A549 (cell line): ENCODE measurements around the gene TSPAN4.

Source experiments
- CEBPB ChIP-seq, 2 experiments: fragments of >200 bp in 1 of 2; sonication (Bioruptor Twin) in 1 of 2; formaldehyde crosslinking in 1 of 2; IDR thresholded peaks; 2 replicates each; pipeline ENCODE4 v1.6.1; 2012 to 2016
- JUN ChIP-seq, 2 experiments: fragments of >200 bp; sonication (Bioruptor Twin); formaldehyde crosslinking; IDR thresholded peaks; 2 replicates in 1 of 2; 3 replicates in 1 of 2; pipeline ENCODE4 v1.6.1; 2016 to 2017
- NR3C1 ChIP-seq: fragments of >200 bp; sonication (Bioruptor Twin); formaldehyde crosslinking; IDR thresholded peaks from 3 replicates; pipeline ENCODE4 v1.6.1; 2017
- PHF8 ChIP-seq: fragments of 200-600 bp; sonication (generic); IDR thresholded peaks from 2 replicates; pipeline ENCODE4 v1.6.1; 2016; ENCODE audit warnings: low read depth, mild to moderate bottlenecking, antibody characterized with exemption, moderate library complexity, borderline replicate concordance
- RFX5 ChIP-seq: fragments of 450-650 bp; IDR thresholded peaks from 2 replicates; pipeline ENCODE4 v1.7.1; 2014; ENCODE audit warnings: antibody characterized with exemption, mild to moderate bottlenecking, moderate library complexity
- ZSCAN20 ChIP-seq: fragments of 250-450 bp; sonication (Bioruptor Pico); IDR thresholded peaks from 2 replicates; pipeline ENCODE4 v1.8.0; 2022; ENCODE audit warnings: mild to moderate bottlenecking, moderate library complexity
- TF ChIP-seq, protein P1 (sequence below): fragments of 200-600 bp; sonication (generic); IDR thresholded peaks from 2 replicates; pipeline ENCODE4 v1.6.1; 2016; ENCODE audit warnings: antibody characterized with exemption, mild to moderate bottlenecking, moderate library complexity
- TF ChIP-seq, protein P2 (sequence below): fragments of >200 bp; sonication (Bioruptor Twin); formaldehyde crosslinking; IDR thresholded peaks from 3 replicates; pipeline ENCODE4 v1.5.1; 2016

DNA sequence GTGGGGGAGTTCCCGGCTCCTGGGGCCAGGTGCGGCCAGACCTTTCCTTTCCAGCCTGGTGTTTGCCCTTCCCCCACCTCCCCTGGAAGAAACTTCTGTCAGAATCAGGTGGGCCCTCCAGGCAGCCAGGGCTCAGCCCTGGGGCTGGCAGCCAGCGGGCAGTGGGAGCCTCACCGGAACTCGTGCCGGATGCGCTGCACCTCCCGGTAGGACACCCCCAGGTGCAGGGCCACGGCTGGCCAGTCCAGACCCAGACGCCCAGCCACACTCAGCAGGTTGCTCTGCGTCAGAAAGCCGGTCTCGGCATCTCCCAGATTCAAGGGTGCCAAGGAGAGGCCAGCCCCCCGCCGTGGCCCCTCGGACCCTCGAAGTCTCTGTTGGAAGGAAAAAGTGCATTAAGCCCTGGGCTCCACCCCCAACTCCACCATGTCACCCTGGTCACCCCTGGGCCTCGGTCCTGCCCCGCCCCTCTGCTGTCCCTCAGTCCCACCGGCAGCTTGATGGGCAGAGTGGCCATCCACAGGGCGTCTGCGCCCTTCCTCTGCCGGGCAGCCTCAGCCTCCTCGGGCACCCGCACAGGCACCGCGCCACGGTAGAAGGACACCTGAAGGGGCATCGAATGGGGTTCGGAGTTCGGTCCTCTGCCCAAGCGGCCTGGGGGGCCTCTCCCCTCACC lies 42.9 kb upstream of the TSPAN4 start:
- TF ChIP-seq JUN (IDR thresholded peaks at IDR 0.05) (no peak), PHF8 (no peak), NR3C1 (no peak), CEBPB (IDR thresholded peaks at IDR 0.05) (no peak), ZSCAN20 (CRISPR knock-in tag) (no peak), RFX5 (no peak)
- TF ChIP-seq, protein P1, sequence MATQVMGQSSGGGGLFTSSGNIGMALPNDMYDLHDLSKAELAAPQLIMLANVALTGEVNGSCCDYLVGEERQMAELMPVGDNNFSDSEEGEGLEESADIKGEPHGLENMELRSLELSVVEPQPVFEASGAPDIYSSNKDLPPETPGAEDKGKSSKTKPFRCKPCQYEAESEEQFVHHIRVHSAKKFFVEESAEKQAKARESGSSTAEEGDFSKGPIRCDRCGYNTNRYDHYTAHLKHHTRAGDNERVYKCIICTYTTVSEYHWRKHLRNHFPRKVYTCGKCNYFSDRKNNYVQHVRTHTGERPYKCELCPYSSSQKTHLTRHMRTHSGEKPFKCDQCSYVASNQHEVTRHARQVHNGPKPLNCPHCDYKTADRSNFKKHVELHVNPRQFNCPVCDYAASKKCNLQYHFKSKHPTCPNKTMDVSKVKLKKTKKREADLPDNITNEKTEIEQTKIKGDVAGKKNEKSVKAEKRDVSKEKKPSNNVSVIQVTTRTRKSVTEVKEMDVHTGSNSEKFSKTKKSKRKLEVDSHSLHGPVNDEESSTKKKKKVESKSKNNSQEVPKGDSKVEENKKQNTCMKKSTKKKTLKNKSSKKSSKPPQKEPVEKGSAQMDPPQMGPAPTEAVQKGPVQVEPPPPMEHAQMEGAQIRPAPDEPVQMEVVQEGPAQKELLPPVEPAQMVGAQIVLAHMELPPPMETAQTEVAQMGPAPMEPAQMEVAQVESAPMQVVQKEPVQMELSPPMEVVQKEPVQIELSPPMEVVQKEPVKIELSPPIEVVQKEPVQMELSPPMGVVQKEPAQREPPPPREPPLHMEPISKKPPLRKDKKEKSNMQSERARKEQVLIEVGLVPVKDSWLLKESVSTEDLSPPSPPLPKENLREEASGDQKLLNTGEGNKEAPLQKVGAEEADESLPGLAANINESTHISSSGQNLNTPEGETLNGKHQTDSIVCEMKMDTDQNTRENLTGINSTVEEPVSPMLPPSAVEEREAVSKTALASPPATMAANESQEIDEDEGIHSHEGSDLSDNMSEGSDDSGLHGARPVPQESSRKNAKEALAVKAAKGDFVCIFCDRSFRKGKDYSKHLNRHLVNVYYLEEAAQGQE, result no peak
- TF ChIP-seq, protein P2, sequence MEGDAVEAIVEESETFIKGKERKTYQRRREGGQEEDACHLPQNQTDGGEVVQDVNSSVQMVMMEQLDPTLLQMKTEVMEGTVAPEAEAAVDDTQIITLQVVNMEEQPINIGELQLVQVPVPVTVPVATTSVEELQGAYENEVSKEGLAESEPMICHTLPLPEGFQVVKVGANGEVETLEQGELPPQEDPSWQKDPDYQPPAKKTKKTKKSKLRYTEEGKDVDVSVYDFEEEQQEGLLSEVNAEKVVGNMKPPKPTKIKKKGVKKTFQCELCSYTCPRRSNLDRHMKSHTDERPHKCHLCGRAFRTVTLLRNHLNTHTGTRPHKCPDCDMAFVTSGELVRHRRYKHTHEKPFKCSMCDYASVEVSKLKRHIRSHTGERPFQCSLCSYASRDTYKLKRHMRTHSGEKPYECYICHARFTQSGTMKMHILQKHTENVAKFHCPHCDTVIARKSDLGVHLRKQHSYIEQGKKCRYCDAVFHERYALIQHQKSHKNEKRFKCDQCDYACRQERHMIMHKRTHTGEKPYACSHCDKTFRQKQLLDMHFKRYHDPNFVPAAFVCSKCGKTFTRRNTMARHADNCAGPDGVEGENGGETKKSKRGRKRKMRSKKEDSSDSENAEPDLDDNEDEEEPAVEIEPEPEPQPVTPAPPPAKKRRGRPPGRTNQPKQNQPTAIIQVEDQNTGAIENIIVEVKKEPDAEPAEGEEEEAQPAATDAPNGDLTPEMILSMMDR, result no peak
